GM12878 (cell line): Measurements from ENCODE around the gene TOP2A. TPM values are rescaled to one million over a fixed set of nuclear protein-coding genes. Genes with fewer than 3 reads are reported as not detected.

Experiments
- ATAC-seq: fragments of 200-7000 bp; cut with Tn5 transposase; 3 replicates; pipeline ENCODE4 v1.9.1; 2020; ENCODE audit warnings: mild to moderate bottlenecking, moderate library complexity
- BruUV-seq: library from RNA; stranded (reverse); fragments of 400-500 nt; replicated peaks from 2 replicates; lab custom pipeline; 2021; lab: Mats Ljungman, UMichigan
- CTCF ChIA-PET: fragments of 300-600 bp; sonication (Branson Sonifier 250); formaldehyde crosslinking; extraction: SDS; loops from one replicate; lab custom pipeline; 2021; ENCODE audit warnings: inconsistent platforms; lab: Yijun Ruan, JAX
- POLR2A ChIA-PET: fragments of 350-600 bp; formaldehyde crosslinking; extraction: SDS; loops from one replicate; lab custom pipeline; 2021; ENCODE audit warnings: inconsistent platforms; lab: Charles Lee
- RAD21 ChIA-PET: fragments of 300-600 bp; sonication (Branson Sonifier 250); formaldehyde crosslinking; loops from one replicate; lab custom pipeline; 2023; ENCODE audit warnings: antibody characterized with exemption; ENCODE audit not compliant: unreplicated experiment; lab: Charles Lee
- SMC1A ChIA-PET: fragments of 300-600 bp; sonication (Branson Sonifier 250); formaldehyde crosslinking; loops from one replicate; lab custom pipeline; 2023; ENCODE audit not compliant: unreplicated experiment, uncharacterized antibody; lab: Charles Lee
- DNase-seq: peaks from one replicate; pipeline ENCODE4 v3.0.0-alpha.2; 2011; ENCODE audit warnings: low read depth, low spot score
- FAIRE-seq: peaks from 3 replicates; lab custom pipeline; 2011; peaks lifted over from hg19 to GRCh38; lab: Jason Lieb, UNC
- H2AFZ ChIP-seq: 2 replicates; pipeline ENCODE4 v1.6.0; 2011; ENCODE audit warnings: low read depth, low read length, control low read depth; ENCODE audit not compliant: control insufficient read depth
- H3K27ac ChIP-seq: 2 replicates; pipeline ENCODE4 v1.5.1; 2011; ENCODE audit warnings: control low read depth; ENCODE audit not compliant: control insufficient read depth, insufficient read depth
- H3K27me3 ChIP-seq, 2 experiments: replicated peaks in 1 of 2; 2 replicates each; pipeline versions ENCODE4 v1.6.0 to v1.6.1; 2011; ENCODE audit warnings: low read length in 1 of 2; ENCODE audit not compliant: control insufficient read depth in 2 of 2, insufficient read depth in 2 of 2
- H3K36me3 ChIP-seq, 2 experiments: 2 replicates each; pipeline ENCODE4 v1.5.1; 2011; ENCODE audit warnings: low read length in 1 of 2; ENCODE audit not compliant: control insufficient read depth in 2 of 2, insufficient read depth in 2 of 2
- H3K4me1 ChIP-seq: 2 replicates; pipeline ENCODE4 v1.6.1; 2011; ENCODE audit warnings: mild to moderate bottlenecking, low read length, moderate library complexity, mixed read lengths; ENCODE audit not compliant: control insufficient read depth, insufficient read depth
- H3K4me2 ChIP-seq: 2 replicates; pipeline ENCODE4 v1.6.0; 2011; ENCODE audit warnings: control low read depth; ENCODE audit not compliant: control insufficient read depth, insufficient read depth
- H3K4me3 ChIP-seq: fragments of 200-600 bp; sonication (generic); 2 replicates; pipeline ENCODE4 v1.5.1; 2016
- H3K79me2 ChIP-seq: 2 replicates; pipeline ENCODE4 v1.6.0; 2011; ENCODE audit warnings: low read length; ENCODE audit not compliant: control insufficient read depth, insufficient read depth
- H3K9ac ChIP-seq: 2 replicates; pipeline ENCODE4 v1.8.0; 2011; ENCODE audit warnings: low read length, control low read depth, mixed read lengths; ENCODE audit not compliant: control insufficient read depth, insufficient read depth
- H3K9me3 ChIP-seq: replicated peaks from 3 replicates; pipeline ENCODE4 v1.5.1; 2011; ENCODE audit warnings: mild to moderate bottlenecking, low read length; ENCODE audit not compliant: control insufficient read depth, insufficient read depth
- H4K20me1 ChIP-seq: 2 replicates; pipeline ENCODE4 v1.6.0; 2011; ENCODE audit not compliant: control insufficient read depth, insufficient read depth
- BHLHE40 ChIP-seq, 2 experiments: fragments of 450-650 bp in 1 of 2; IDR thresholded peaks; 2 replicates each; pipeline ENCODE4 v1.6.1; 2011 to 2017; ENCODE audit warnings: low read depth in 2 of 2, borderline replicate concordance in 1 of 2, improper control_type of control experiment in 1 of 2, low read length in 1 of 2, mild to moderate bottlenecking in 1 of 2
- CBFB ChIP-seq: IDR thresholded peaks from 2 replicates; pipeline ENCODE4 v1.6.1; 2016; ENCODE audit warnings: antibody characterized with exemption, low read depth
- CBX5 ChIP-seq: sonication (generic); IDR thresholded peaks from 2 replicates; pipeline ENCODE4 v1.6.1; 2016; ENCODE audit warnings: low read depth, moderate library complexity, mild to moderate bottlenecking, inconsistent platforms
- CUX1 ChIP-seq: IDR thresholded peaks from 2 replicates; pipeline ENCODE4 v1.6.1; 2012; ENCODE audit warnings: improper control_type of control experiment, low read depth, low read length; ENCODE audit not compliant: insufficient replicate concordance
- E2F4 ChIP-seq: IDR thresholded peaks from 2 replicates; pipeline ENCODE4 v1.6.1; 2012; ENCODE audit warnings: low read depth, low read length, improper control_type of control experiment
- FOS ChIP-seq: IDR thresholded peaks from 3 replicates; pipeline ENCODE4 v1.6.1; 2011; ENCODE audit warnings: borderline replicate concordance; ENCODE audit not compliant: insufficient read length; ENCODE audit errors: extremely low read depth
- MTA3 ChIP-seq: IDR thresholded peaks from 2 replicates; pipeline ENCODE4 v1.6.1; 2012; ENCODE audit warnings: low read length, inconsistent platforms, borderline replicate concordance
- MXI1 ChIP-seq: fragments of 150-350 bp; IDR thresholded peaks from 2 replicates; pipeline ENCODE4 v1.6.1; 2011; ENCODE audit warnings: low read depth, mild to moderate bottlenecking, inconsistent platforms, low read length, improper control_type of control experiment
- POU2F2 ChIP-seq: IDR thresholded peaks from 3 replicates; pipeline ENCODE4 v1.6.1; 2011; ENCODE audit warnings: low read depth, mild to moderate bottlenecking, low read length, borderline replicate concordance
- REST ChIP-seq: IDR thresholded peaks from 2 replicates; pipeline ENCODE4 v1.6.1; 2012; ENCODE audit warnings: mild to moderate bottlenecking, low read depth, low read length
- SREBF1 ChIP-seq: IDR thresholded peaks from 2 replicates; pipeline ENCODE4 v1.6.1; 2012; ENCODE audit warnings: mild to moderate bottlenecking, low read length
- STAT1 ChIP-seq: fragments of 450-650 bp; conservative IDR thresholded peaks from 2 replicates; pipeline ENCODE4 v1.6.1; 2014; ENCODE audit warnings: antibody characterized with exemption, mild to moderate bottlenecking
- SUZ12 ChIP-seq: fragments of 200-600 bp; sonication (generic); IDR thresholded peaks from one replicate; pipeline ENCODE4 v1.6.1; 2018; ENCODE audit warnings: antibody characterized with exemption, mild to moderate bottlenecking; ENCODE audit not compliant: unreplicated experiment
- ZSCAN29 ChIP-seq: fragments of 450-650 bp; IDR thresholded peaks from 2 replicates; pipeline ENCODE4 v1.6.1; 2017; ENCODE audit warnings: mild to moderate bottlenecking, moderate library complexity
- WGBS: methylation state at CpG from one replicate; pipeline ENCODE4 v1.1.6; 2016; ENCODE audit warnings: low lambda C conversion rate; ENCODE audit not compliant: insufficient replicate concordance, insufficient coverage; ENCODE audit errors: missing lambda C conversion rate; 5-methylcytosine and 5-hydroxymethylcytosine counted together
- in situ Hi-C: fragments of 300-500 bp; cut with MboI; formaldehyde crosslinking; loops from 9 replicates; pipeline ENCODE4 v1.14.3; 2018; ENCODE audit warnings: mixed read lengths
- intact Hi-C: fragments of 100-400 bp; cut with micrococcal nuclease; formaldehyde crosslinking; loops from one replicate; pipeline ENCODE4 v1.14.2; 2022; ENCODE audit not compliant: unreplicated experiment
- polyA plus RNA-seq, 11 experiments: library from polyadenylated mRNA; depleted of rRNA in 4 of 11; unstranded in 6 of 11; stranded (reverse) in 5 of 11; fragments of >200 nt; fragmentation: Nextera tagmentation in 4 of 11; fragmentation: Illumina TruSeq in 1 of 11; extraction: Ambion mirVana in 4 of 11; extraction: Trizol in 1 of 11; gene quantifications; 1 replicate in 1 of 11; 2 replicates in 10 of 11; pipeline versions ENCODE4 v1.2.1 to v1.2.3, GENCODE V29; 2011 to 2016; ENCODE audit warnings: inconsistent platforms in 2 of 11, missing spikeins in 2 of 11, low read depth in 1 of 11
- total RNA-seq, 4 experiments: library from RNA; depleted of rRNA in 3 of 4; stranded (reverse); fragments of >200 nt in 3 of 4; fragmentation: Illumina TruSeq in 1 of 4; extraction: Trizol in 1 of 4; gene quantifications; 2 replicates each; pipeline versions ENCODE4 v1.2.1 to v1.2.3, GENCODE V29; 2013 to 2021

Gene TOP2A
- total and polyA plus RNA-seq, 10 of the 15 experiments (the other 5 are each of a cell fraction or from before 2014, with no cell fraction given) = 117 to 275 (median 232) TPM

- Histone ChIP-seq H2AFZ (no peak overlapping the region), H3K9ac (no peak overlapping the region), H3K9me3 (no peaks in the 10 kb centered on the region; the same call in 2 of the 3 replicates), H3K79me2 (no peaks in the 10 kb centered on the region), H3K27me3 (no peaks in the 10 kb centered on the region; a peak in 1 of 4 replicates), H3K4me1 (no peaks in the 10 kb centered on the region; the same call in none of the 2 replicates), H3K4me3 (no peak overlapping the region), H3K27ac (no peak overlapping the region), H3K36me3 (no peaks in the 10 kb centered on the region), H3K4me2 (no peak overlapping the region), H4K20me1 (no peaks in the 10 kb centered on the region)
- in situ Hi-C loops = no loop called here
- ChIA-PET CTCF (interaction anchor here (0.8 to 2.2 kb wide), 11 partner anchors 9 to 169 kb away, joined by 3 to 7 read pairs (median 4); partner anchors contain the start of gene RARA), RAD21 (interaction anchor here (0.9 to 1.3 kb wide), 3 partner anchors 14 to 169 kb away, joined by 3 to 4 read pairs (median 4); no protein-coding TSS in a partner anchor), SMC1A (interaction anchor here (0.7 to 1.9 kb wide), 5 partner anchors 11 to 945 kb away, joined by 3 to 7 read pairs (median 5); no protein-coding TSS in a partner anchor), POLR2A (interaction anchor here (0.6 kb wide), 1 partner anchor 65 kb away, joined by 10 read pairs; no protein-coding TSS in a partner anchor)
- intact Hi-C loops = loop anchor here (5.0 kb wide), 2 partner anchors 77 to 182 kb away; partner anchors contain the start of gene IGFBP4
- 86% methylated on average over 9 of the region's 9 CpGs for WGBS
- no peak for ATAC-seq
- no TSS peak for BruUV-seq
- no peak for DNase-seq
- no peak for FAIRE-seq
- TF ChIP-seq MTA3 = no peak
- no peak for TF ChIP-seq MXI1
- TF ChIP-seq BHLHE40 (IDR thresholded peaks at IDR 0.05; ENCODE audit: borderline replicate concordance in 1 of 2, low read depth in 2 of 2, low read length in 1 of 2) = no peak
- TF ChIP-seq SREBF1 = no peak
- no peak for TF ChIP-seq SUZ12
- no peak for TF ChIP-seq POU2F2
- no peak for TF ChIP-seq FOS
- no peak for TF ChIP-seq CBFB
- no peak for TF ChIP-seq REST
- no peak for TF ChIP-seq E2F4
- no peak for TF ChIP-seq ZSCAN29
- no peak for TF ChIP-seq CUX1
- TF ChIP-seq CBX5 = no peak
- TF ChIP-seq STAT1 = no peak
Measured at GRCh38 chr17:40364906-40365305, 52.8 kb downstream of the TOP2A start.
